Transverse colon (tissue), 4 donors: ENCODE data around the gene OGT. TPM values are rescaled to one million over a fixed set of nuclear protein-coding genes. Genes with fewer than 3 reads are reported as not detected.

Experiments used
- DNase-seq: peaks from one replicate; pipeline ENCODE4 v3.0.0-alpha.2; 2019
- H3K27ac ChIP-seq, 4 donors: fragments of 200-600 bp; sonication (generic); 2 replicates each; pipeline ENCODE4 v1.5.1; 2016 to 2018; ENCODE audit warnings: inconsistent platforms in 4 of 4
- H3K27me3 ChIP-seq: fragments of 200-600 bp; sonication (generic); 2 replicates; pipeline ENCODE4 v1.5.1; 2017; ENCODE audit warnings: inconsistent platforms
- H3K36me3 ChIP-seq, 4 donors: fragments of 200-600 bp; sonication (generic); 2 replicates each; pipeline ENCODE4 v1.5.1; 2017 to 2019; ENCODE audit warnings: inconsistent platforms in 4 of 4
- H3K4me1 ChIP-seq, 4 donors: fragments of 200-600 bp; sonication (generic); 2 replicates each; pipeline ENCODE4 v1.5.1; 2017 to 2020; ENCODE audit warnings: inconsistent platforms in 4 of 4
- H3K4me3 ChIP-seq, 4 donors: fragments of 200-600 bp; sonication (generic); 1 replicate in 1 of 4; 2 replicates in 3 of 4; pipeline versions ENCODE4 v1.5.1 to v1.6.1; 2017 to 2019; ENCODE audit warnings: inconsistent platforms in 4 of 4
- H3K9me3 ChIP-seq, 2 donors: fragments of 200-600 bp; sonication (generic); 2 replicates each; pipeline ENCODE4 v1.5.1; 2017 to 2019; ENCODE audit warnings: inconsistent platforms in 2 of 2
- CTCF ChIP-seq, 5 experiments: fragments of 200-600 bp in 3 of 5; fragments of 450-650 bp in 2 of 5; sonication (generic) in 3 of 5; IDR thresholded peaks; 1 replicate in 2 of 5; 2 replicates in 3 of 5; pipeline ENCODE4 v1.5.1; 2016 to 2017; ENCODE audit warnings: antibody characterized with exemption in 5 of 5, inconsistent platforms in 3 of 5, mild to moderate bottlenecking in 2 of 5, moderate library complexity in 1 of 5
- EP300 ChIP-seq: sonication (generic); formaldehyde crosslinking; IDR thresholded peaks from one replicate; pipeline ENCODE4 v1.6.1; 2017; ENCODE audit warnings: antibody characterized with exemption, low read depth
- POLR2A ChIP-seq: fragments of 450-650 bp; IDR thresholded peaks from one replicate; pipeline ENCODE4 v1.6.1; 2016; ENCODE audit warnings: antibody characterized with exemption, mild to moderate bottlenecking, moderate library complexity
- POLR2AphosphoS5 ChIP-seq, 3 donors: sonication (generic); formaldehyde crosslinking; IDR thresholded peaks; one replicate each; pipeline ENCODE4 v1.6.1; 2016; ENCODE audit warnings: antibody characterized with exemption in 3 of 3
- WGBS, 2 donors: methylation state at CpG; one replicate each; pipeline ENCODE4 v1.1.5; 2018; ENCODE audit warnings: low coverage in 1 of 2; 5-methylcytosine and 5-hydroxymethylcytosine counted together
- in situ Hi-C, 4 donors: fragments of 200-750 bp; cut with MboI; loops; one replicate each; pipeline versions ENCODE4 v1.15.0 to v1.15.1; 2017; ENCODE audit warnings: low sequenced_read_pairs in 3 of 4, low pct_ligation_motif_present in 1 of 4, low pct_unique_long_range_greater_than_20kb in 1 of 4
- intact Hi-C: fragments of 100-400 bp; cut with DNase I; formaldehyde crosslinking; loops from one replicate; pipeline ENCODE4 v1.15.1; 2023; ENCODE audit warnings: low total_unique reads
- small RNA-seq, 4 donors: library from RNA; depleted of rRNA; stranded (forward); fragments of <200 nt; gene quantifications; one replicate each; pipeline ENCODE3, GENCODE V24; 2016
- total RNA-seq, 4 donors: library from RNA; depleted of rRNA; stranded (reverse); fragments of >200 nt; gene quantifications; one replicate each; pipeline ENCODE4 v1.1.0, GENCODE V29; 2016

OGT gene
- total RNA-seq, 4 donors from 2014 or later, result 146 to 307 (median 237) TPM

GRCh38 chrX:71622576-71623450, 89.9 kb downstream of the OGT start:
- 18% methylated on average over 13 of the region's 13 CpGs; no CpG with 5 or more reads in 1 of the 2 donors for WGBS, 2 donors
- DNase-seq, result peak; percentile 87
- TF ChIP-seq EP300 (no peak), CTCF (IDR thresholded peaks at IDR 0.05) (peak; percentile 13 to 46 (median 27)), POLR2A (peak; percentile 57), POLR2AphosphoS5 (IDR thresholded peaks at IDR 0.05) (peak; percentile 45 to 81 (median 64))
- H3K4me3 ChIP-seq, result no peak overlapping the region
- intact Hi-C loops (no loop called here), in situ Hi-C loops (no loop called here)
- H3K9me3 ChIP-seq, result no peaks in the 10 kb centered on the region
- H3K36me3 ChIP-seq, result no peaks in the 10 kb centered on the region
- H3K4me1 ChIP-seq, result peaks cover 17 to 66% (median 33%) of the 10 kb centered on the region in 4 donors
- H3K27me3 ChIP-seq, result no peaks in the 10 kb centered on the region
- peak overlapping the region; percentile 88 to 94 (median 91) for H3K27ac ChIP-seq

- peak; percentile 24 for DNase-seq
- no peaks in the 10 kb centered on the region for H3K9me3 ChIP-seq
- peak overlapping the region; percentile 88 to 94 (median 91) for H3K27ac ChIP-seq
- no peaks in the 10 kb centered on the region for H3K36me3 ChIP-seq
- intact Hi-C loops (no loop called here), in situ Hi-C loops (no loop called here)
- H3K4me1 ChIP-seq, result peaks cover 17 to 57% (median 27%) of the 10 kb centered on the region in 4 donors
- TF ChIP-seq POLR2A (no peak), EP300 (no peak), POLR2AphosphoS5 (IDR thresholded peaks at IDR 0.05) (no peak), CTCF (IDR thresholded peaks at IDR 0.05) (no peak)
- H3K4me3 ChIP-seq, result no peak overlapping the region
- no peaks in the 10 kb centered on the region for H3K27me3 ChIP-seq
- 91% methylated on average over 3 of the region's 3 CpGs; no CpG with 5 or more reads in 1 of the 2 donors for WGBS, 2 donors
Observed at GRCh38 chrX:71623714-71624113, 90.8 kb downstream of the OGT start.

GRCh38 chrX:71625471-71625870, 92.6 kb downstream of the OGT start:
- no peak for DNase-seq
- Histone ChIP-seq H3K9me3 (no peaks in the 10 kb centered on the region), H3K27ac (peak overlapping the region in 2 of 4 donors; percentile 19 to 71), H3K4me3 (no peak overlapping the region), H3K27me3 (no peaks in the 10 kb centered on the region), H3K4me1 (peaks cover 17 to 54% (median 27%) of the 10 kb centered on the region in 4 donors), H3K36me3 (no peaks in the 10 kb centered on the region)
- in situ Hi-C loops, result no loop called here
- intact Hi-C loops, result no loop called here
- TF ChIP-seq CTCF (IDR thresholded peaks at IDR 0.05) (no peak), POLR2AphosphoS5 (IDR thresholded peaks at IDR 0.05) (no peak), POLR2A (no peak), EP300 (no peak)
- 72 to 77% methylated on average over 3 to 5 of the region's 5 CpGs for WGBS, 2 donors

Small RNA genes lying within 50 kb of the gene (small RNA-seq; reads per million reads assigned to genes)
- 0 reads per million in 4 donors for gene RF00019

Other genes with a start within 250 kb of the OGT start
- gene NONO, start 249.5 kb upstream of the OGT start, total RNA-seq, result 100 to 1,000 TPM; 173 to 304 (median 187) TPM
- gene ITGB1BP2, start 231.4 kb upstream of the OGT start, total RNA-seq, result 1 to 10 TPM in 2 of 4 donors, not detected in 2; 2.9 to 6.8 TPM
- gene TAF1, start 166.7 kb upstream of the OGT start, total RNA-seq, result 10 to 100 TPM; 35.2 to 65.4 (median 39.3) TPM
- gene GCNA, start 45.3 kb downstream of the OGT start, total RNA-seq, result 1 to 10 TPM; 1.9 to 3.7 (median 3.0) TPM
- gene CXCR3, start 85.4 kb downstream of the OGT start, total RNA-seq, result 1 to 10 TPM in 3 of 4 donors, not detected in 1; 1.1 to 3.5 (median 1.3) TPM
- gene CXorf49, start 185.2 kb downstream of the OGT start, total RNA-seq, result not detected
- gene CXorf49B, start 230.2 kb downstream of the OGT start, total RNA-seq, result not detected